Fibroblast of lung (primary cell): ENCODE measurements around the gene ZNF691.

Source experiments
- CTCF ChIP-seq, 2 donors: IDR thresholded peaks in 1 of 2; conservative IDR thresholded peaks in 1 of 2; 1 replicate in 1 of 2; 2 replicates in 1 of 2; pipeline ENCODE4 v1.5.1; 2011 to 2012; ENCODE audit warnings: low read length in 2 of 2, control low read depth in 1 of 2, inconsistent platforms in 1 of 2, low read depth in 1 of 2, mild to moderate bottlenecking in 1 of 2
- EZH2 ChIP-seq: IDR thresholded peaks from 2 replicates; pipeline ENCODE4 v1.5.1; 2012; ENCODE audit warnings: low read length, control low read depth, mild to moderate bottlenecking; ENCODE audit errors: missing control alignments

DNA sequence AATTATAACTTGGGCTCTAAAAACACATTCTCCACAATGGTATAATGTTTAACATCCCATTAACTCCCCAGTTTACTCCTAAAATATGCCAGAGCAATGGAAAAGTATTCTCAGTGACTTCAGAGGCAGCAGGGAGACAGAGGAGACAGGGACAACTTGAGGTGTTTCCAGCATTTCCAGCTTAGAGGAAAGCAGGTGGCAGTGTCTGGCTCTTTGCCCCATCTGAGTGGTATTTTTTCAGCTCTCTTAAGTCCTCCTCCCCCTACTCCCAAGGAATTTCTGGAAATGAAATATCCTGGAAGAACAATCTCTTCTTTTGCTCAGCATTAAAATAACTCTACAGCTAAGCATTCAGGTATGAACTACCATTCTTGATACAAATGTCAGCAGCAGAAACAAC is 40.2 kb upstream of the ZNF691 start:
- TF ChIP-seq CTCF (conservative IDR thresholded peaks at IDR 0.05 in 1 of 2, IDR thresholded peaks at IDR 0.05 in 1 of 2; ENCODE audit: low read depth in 1 of 2, low read length in 2 of 2) (no peak), EZH2 (no peak)
